ENCODE measurements around the gene DPYD.

Gene DPYD

GRCh38 chr1:97759078-97759477 is 161.8 kb downstream of the DPYD start:
- no peaks in the 10 kb centered on the region for H3K4me1 ChIP-seq (ENCODE audit: control insufficient read depth, insufficient read depth, low read length)
- H3K9ac ChIP-seq (ENCODE audit: low read length) = no peak overlapping the region
- H3K36me3 ChIP-seq (ENCODE audit: control insufficient read depth, insufficient read depth, low read length) = no peaks in the 10 kb centered on the region
- H3K27me3 ChIP-seq (ENCODE audit: control insufficient read depth, insufficient read depth, low read length) = no peaks in the 10 kb centered on the region
- H3K27ac ChIP-seq (ENCODE audit: low read depth, low read length) = no peak overlapping the region
- H3K4me3 ChIP-seq (ENCODE audit: low read length) = no peak overlapping the region

GRCh38 chr1:97758541-97759057 is 162.2 kb downstream of the DPYD start:
- Histone ChIP-seq H3K27ac (ENCODE audit: low read depth, low read length) (no peak overlapping the region), H3K9ac (ENCODE audit: low read length) (no peak overlapping the region), H3K36me3 (ENCODE audit: control insufficient read depth, insufficient read depth, low read length) (no peaks in the 10 kb centered on the region), H3K27me3 (ENCODE audit: control insufficient read depth, insufficient read depth, low read length) (no peaks in the 10 kb centered on the region), H3K4me3 (ENCODE audit: low read length) (no peak overlapping the region), H3K4me1 (ENCODE audit: control insufficient read depth, insufficient read depth, low read length) (no peaks in the 10 kb centered on the region)

GRCh38 chr1:97745912-97746311 is 174.9 kb downstream of the DPYD start:
- Histone ChIP-seq H3K36me3 (ENCODE audit: control insufficient read depth, insufficient read depth, low read length) (no peaks in the 10 kb centered on the region), H3K4me1 (ENCODE audit: control insufficient read depth, insufficient read depth, low read length) (no peaks in the 10 kb centered on the region), H3K4me3 (ENCODE audit: low read length) (no peak overlapping the region), H3K27me3 (ENCODE audit: control insufficient read depth, insufficient read depth, low read length) (no peaks in the 10 kb centered on the region), H3K9ac (ENCODE audit: low read length) (no peak overlapping the region), H3K27ac (ENCODE audit: low read depth, low read length) (no peak overlapping the region)

- H3K9ac ChIP-seq (ENCODE audit: low read length) = no peak overlapping the region
- H3K27me3 ChIP-seq (ENCODE audit: control insufficient read depth, insufficient read depth, low read length) = no peaks in the 10 kb centered on the region
- no peaks in the 10 kb centered on the region for H3K4me1 ChIP-seq (ENCODE audit: control insufficient read depth, insufficient read depth, low read length)
- H3K4me3 ChIP-seq (ENCODE audit: low read length) = no peak overlapping the region
- no peak overlapping the region for H3K27ac ChIP-seq (ENCODE audit: low read depth, low read length)
- no peaks in the 10 kb centered on the region for H3K36me3 ChIP-seq (ENCODE audit: control insufficient read depth, insufficient read depth, low read length)
These were observed 175.9 kb downstream of the DPYD start for GRCh38 chr1:97744977-97745376.

GRCh38 chr1:97743129-97743528 is 177.7 kb downstream of the DPYD start:
- no peak overlapping the region for H3K27ac ChIP-seq (ENCODE audit: low read depth, low read length)
- no peaks in the 10 kb centered on the region for H3K4me1 ChIP-seq (ENCODE audit: control insufficient read depth, insufficient read depth, low read length)
- H3K27me3 ChIP-seq (ENCODE audit: control insufficient read depth, insufficient read depth, low read length) = no peaks in the 10 kb centered on the region
- H3K9ac ChIP-seq (ENCODE audit: low read length) = no peak overlapping the region
- H3K4me3 ChIP-seq (ENCODE audit: low read length) = no peak overlapping the region
- H3K36me3 ChIP-seq (ENCODE audit: control insufficient read depth, insufficient read depth, low read length) = no peaks in the 10 kb centered on the region

GRCh38 chr1:97740891-97741290 is 179.9 kb downstream of the DPYD start:
- Histone ChIP-seq H3K9ac (ENCODE audit: low read length) (no peak overlapping the region), H3K27me3 (ENCODE audit: control insufficient read depth, insufficient read depth, low read length) (no peaks in the 10 kb centered on the region), H3K27ac (ENCODE audit: low read depth, low read length) (no peak overlapping the region), H3K4me3 (ENCODE audit: low read length) (no peak overlapping the region), H3K36me3 (ENCODE audit: control insufficient read depth, insufficient read depth, low read length) (no peaks in the 10 kb centered on the region), H3K4me1 (ENCODE audit: control insufficient read depth, insufficient read depth, low read length) (no peaks in the 10 kb centered on the region)

GRCh38 chr1:97739596-97740103 is 181.2 kb downstream of the DPYD start:
- Histone ChIP-seq H3K9ac (ENCODE audit: low read length) (no peak overlapping the region), H3K36me3 (ENCODE audit: control insufficient read depth, insufficient read depth, low read length) (no peaks in the 10 kb centered on the region), H3K4me3 (ENCODE audit: low read length) (no peak overlapping the region), H3K27ac (ENCODE audit: low read depth, low read length) (no peak overlapping the region), H3K27me3 (ENCODE audit: control insufficient read depth, insufficient read depth, low read length) (no peaks in the 10 kb centered on the region), H3K4me1 (ENCODE audit: control insufficient read depth, insufficient read depth, low read length) (no peaks in the 10 kb centered on the region)

- Histone ChIP-seq H3K27me3 (ENCODE audit: control insufficient read depth, insufficient read depth, low read length) (no peaks in the 10 kb centered on the region), H3K9ac (ENCODE audit: low read length) (no peak overlapping the region), H3K36me3 (ENCODE audit: control insufficient read depth, insufficient read depth, low read length) (no peaks in the 10 kb centered on the region), H3K4me1 (ENCODE audit: control insufficient read depth, insufficient read depth, low read length) (no peaks in the 10 kb centered on the region), H3K27ac (ENCODE audit: low read depth, low read length) (no peak overlapping the region), H3K4me3 (ENCODE audit: low read length) (no peak overlapping the region)
These were observed 182.6 kb downstream of the DPYD start for GRCh38 chr1:97738270-97738669.

GRCh38 chr1:97730271-97730670 is 190.6 kb downstream of the DPYD start:
- H3K27ac ChIP-seq (ENCODE audit: low read depth, low read length) = no peak overlapping the region
- H3K27me3 ChIP-seq (ENCODE audit: control insufficient read depth, insufficient read depth, low read length) = no peaks in the 10 kb centered on the region
- H3K9ac ChIP-seq (ENCODE audit: low read length) = no peak overlapping the region
- no peak overlapping the region for H3K4me3 ChIP-seq (ENCODE audit: low read length)
- no peaks in the 10 kb centered on the region for H3K4me1 ChIP-seq (ENCODE audit: control insufficient read depth, insufficient read depth, low read length)
- no peaks in the 10 kb centered on the region for H3K36me3 ChIP-seq (ENCODE audit: control insufficient read depth, insufficient read depth, low read length)

- H3K27me3 ChIP-seq (ENCODE audit: control insufficient read depth, insufficient read depth, low read length) = no peaks in the 10 kb centered on the region
- H3K9ac ChIP-seq (ENCODE audit: low read length) = no peak overlapping the region
- H3K27ac ChIP-seq (ENCODE audit: low read depth, low read length) = no peak overlapping the region
- H3K36me3 ChIP-seq (ENCODE audit: control insufficient read depth, insufficient read depth, low read length) = no peaks in the 10 kb centered on the region
- no peaks in the 10 kb centered on the region for H3K4me1 ChIP-seq (ENCODE audit: control insufficient read depth, insufficient read depth, low read length)
- no peak overlapping the region for H3K4me3 ChIP-seq (ENCODE audit: low read length)
These were observed 192.4 kb downstream of the DPYD start for GRCh38 chr1:97728436-97728835.

GRCh38 chr1:97727029-97727428 is 193.8 kb downstream of the DPYD start:
- Histone ChIP-seq H3K27ac (ENCODE audit: low read depth, low read length) (no peak overlapping the region), H3K4me3 (ENCODE audit: low read length) (no peak overlapping the region), H3K4me1 (ENCODE audit: control insufficient read depth, insufficient read depth, low read length) (no peaks in the 10 kb centered on the region), H3K27me3 (ENCODE audit: control insufficient read depth, insufficient read depth, low read length) (no peaks in the 10 kb centered on the region), H3K9ac (ENCODE audit: low read length) (no peak overlapping the region), H3K36me3 (ENCODE audit: control insufficient read depth, insufficient read depth, low read length) (no peaks in the 10 kb centered on the region)

- Histone ChIP-seq H3K27ac (ENCODE audit: low read depth, low read length) (no peak overlapping the region), H3K36me3 (ENCODE audit: control insufficient read depth, insufficient read depth, low read length) (no peaks in the 10 kb centered on the region), H3K27me3 (ENCODE audit: control insufficient read depth, insufficient read depth, low read length) (no peaks in the 10 kb centered on the region), H3K9ac (ENCODE audit: low read length) (no peak overlapping the region), H3K4me3 (ENCODE audit: low read length) (no peak overlapping the region), H3K4me1 (ENCODE audit: control insufficient read depth, insufficient read depth, low read length) (no peaks in the 10 kb centered on the region)
These were observed 194.4 kb downstream of the DPYD start for GRCh38 chr1:97726386-97726785.

GRCh38 chr1:97721221-97721620 is 199.6 kb downstream of the DPYD start:
- no peaks in the 10 kb centered on the region for H3K27me3 ChIP-seq (ENCODE audit: control insufficient read depth, insufficient read depth, low read length)

More at GRCh38 chr1:97721221-97721620, 199.6 kb downstream of the DPYD start:
- Histone ChIP-seq H3K9ac (ENCODE audit: low read length) (no peak overlapping the region), H3K4me1 (ENCODE audit: control insufficient read depth, insufficient read depth, low read length) (no peaks in the 10 kb centered on the region), H3K4me3 (ENCODE audit: low read length) (no peak overlapping the region), H3K27ac (ENCODE audit: low read depth, low read length) (no peak overlapping the region), H3K36me3 (ENCODE audit: control insufficient read depth, insufficient read depth, low read length) (no peaks in the 10 kb centered on the region)
